ENCODE measurements around the gene SLC9A7.

The SLC9A7 gene

DNA sequence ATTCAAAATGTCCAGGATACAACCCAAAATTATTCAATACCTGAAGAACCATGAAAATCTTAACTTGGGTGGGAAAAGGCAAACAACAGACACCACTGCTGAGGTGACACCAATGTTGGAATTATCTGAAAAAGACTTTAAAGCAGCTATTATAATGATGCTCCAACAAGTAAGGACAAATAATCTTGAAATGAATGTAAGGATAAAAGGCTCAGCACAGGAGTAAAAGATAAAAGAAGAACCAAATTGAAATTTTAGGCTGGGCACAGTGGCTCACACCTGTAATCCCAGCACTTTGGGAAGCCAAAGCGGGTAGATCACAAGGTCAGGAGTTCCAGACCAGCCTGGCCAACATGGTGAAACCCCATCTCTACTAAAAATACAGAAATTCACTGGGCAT is 4.0 kb upstream of the SLC9A7 start:
- H3K27me3 ChIP-seq (ENCODE audit: insufficient read depth, low read depth) = no peaks in the 10 kb centered on the region
- H3K4me2 ChIP-seq = no peak overlapping the region
- H3K36me3 ChIP-seq (ENCODE audit: insufficient read depth) = no peaks in the 10 kb centered on the region
- H2AFZ ChIP-seq (ENCODE audit: low read depth) = no peak overlapping the region
- no peak overlapping the region for H3K27ac ChIP-seq
- no peak overlapping the region for H3K9ac ChIP-seq
- TF ChIP-seq, protein P1, sequence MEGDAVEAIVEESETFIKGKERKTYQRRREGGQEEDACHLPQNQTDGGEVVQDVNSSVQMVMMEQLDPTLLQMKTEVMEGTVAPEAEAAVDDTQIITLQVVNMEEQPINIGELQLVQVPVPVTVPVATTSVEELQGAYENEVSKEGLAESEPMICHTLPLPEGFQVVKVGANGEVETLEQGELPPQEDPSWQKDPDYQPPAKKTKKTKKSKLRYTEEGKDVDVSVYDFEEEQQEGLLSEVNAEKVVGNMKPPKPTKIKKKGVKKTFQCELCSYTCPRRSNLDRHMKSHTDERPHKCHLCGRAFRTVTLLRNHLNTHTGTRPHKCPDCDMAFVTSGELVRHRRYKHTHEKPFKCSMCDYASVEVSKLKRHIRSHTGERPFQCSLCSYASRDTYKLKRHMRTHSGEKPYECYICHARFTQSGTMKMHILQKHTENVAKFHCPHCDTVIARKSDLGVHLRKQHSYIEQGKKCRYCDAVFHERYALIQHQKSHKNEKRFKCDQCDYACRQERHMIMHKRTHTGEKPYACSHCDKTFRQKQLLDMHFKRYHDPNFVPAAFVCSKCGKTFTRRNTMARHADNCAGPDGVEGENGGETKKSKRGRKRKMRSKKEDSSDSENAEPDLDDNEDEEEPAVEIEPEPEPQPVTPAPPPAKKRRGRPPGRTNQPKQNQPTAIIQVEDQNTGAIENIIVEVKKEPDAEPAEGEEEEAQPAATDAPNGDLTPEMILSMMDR (conservative IDR thresholded peaks at IDR 0.05; ENCODE audit: low read depth, low read length) = no peak
- peaks cover 7% of the 10 kb centered on the region for H3K4me1 ChIP-seq (ENCODE audit: low read depth, poor library complexity, severe bottlenecking)
- no peaks in the 10 kb centered on the region for H3K79me2 ChIP-seq (ENCODE audit: insufficient read depth, low read depth)
- H3K4me3 ChIP-seq (IDR thresholded peaks at IDR 0.05; ENCODE audit: insufficient read depth, low read depth, low read length) = no peak overlapping the region
- no peaks in the 10 kb centered on the region for H4K20me1 ChIP-seq (ENCODE audit: insufficient read depth)

DNA sequence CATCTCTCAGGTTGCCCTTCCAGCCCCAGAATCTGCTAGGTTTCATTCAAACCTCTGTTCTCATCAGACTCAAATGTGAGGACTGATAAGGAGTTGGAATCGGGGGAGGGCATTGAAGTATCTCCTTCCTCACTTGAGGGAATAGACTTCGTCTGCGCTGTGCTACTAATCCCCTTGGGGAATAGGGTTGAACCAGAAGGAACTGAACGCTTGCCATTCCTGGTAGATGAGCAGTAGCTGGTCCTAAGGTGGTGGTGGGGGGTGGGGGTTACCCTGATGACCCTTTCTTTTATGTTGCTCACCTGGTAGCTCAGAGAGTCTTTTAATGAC is 692 bp upstream of the SLC9A7 start:
- peak overlapping the region; percentile 54 for H3K4me2 ChIP-seq
- no peaks in the 10 kb centered on the region for H3K79me2 ChIP-seq (ENCODE audit: insufficient read depth, low read depth)
- no peaks in the 10 kb centered on the region for H3K36me3 ChIP-seq (ENCODE audit: insufficient read depth)
- TF ChIP-seq, protein P1 (conservative IDR thresholded peaks at IDR 0.05; ENCODE audit: low read depth, low read length) = 0 out of 2 replicates have a peak, but pooled peaks have one; percentile 26
- no peak overlapping the region for H3K4me3 ChIP-seq (IDR thresholded peaks at IDR 0.05; ENCODE audit: insufficient read depth, low read depth, low read length)
- no peak overlapping the region for H3K27ac ChIP-seq
- H3K27me3 ChIP-seq (ENCODE audit: insufficient read depth, low read depth) = no peaks in the 10 kb centered on the region
- H3K4me1 ChIP-seq (ENCODE audit: low read depth, poor library complexity, severe bottlenecking) = peaks cover 7% of the 10 kb centered on the region
- peak overlapping the region; percentile 39; the same call in 1 of the 2 replicates for H3K9ac ChIP-seq
- peak overlapping the region; percentile 83 for H2AFZ ChIP-seq (ENCODE audit: low read depth)
- no peaks in the 10 kb centered on the region for H4K20me1 ChIP-seq (ENCODE audit: insufficient read depth)

DNA sequence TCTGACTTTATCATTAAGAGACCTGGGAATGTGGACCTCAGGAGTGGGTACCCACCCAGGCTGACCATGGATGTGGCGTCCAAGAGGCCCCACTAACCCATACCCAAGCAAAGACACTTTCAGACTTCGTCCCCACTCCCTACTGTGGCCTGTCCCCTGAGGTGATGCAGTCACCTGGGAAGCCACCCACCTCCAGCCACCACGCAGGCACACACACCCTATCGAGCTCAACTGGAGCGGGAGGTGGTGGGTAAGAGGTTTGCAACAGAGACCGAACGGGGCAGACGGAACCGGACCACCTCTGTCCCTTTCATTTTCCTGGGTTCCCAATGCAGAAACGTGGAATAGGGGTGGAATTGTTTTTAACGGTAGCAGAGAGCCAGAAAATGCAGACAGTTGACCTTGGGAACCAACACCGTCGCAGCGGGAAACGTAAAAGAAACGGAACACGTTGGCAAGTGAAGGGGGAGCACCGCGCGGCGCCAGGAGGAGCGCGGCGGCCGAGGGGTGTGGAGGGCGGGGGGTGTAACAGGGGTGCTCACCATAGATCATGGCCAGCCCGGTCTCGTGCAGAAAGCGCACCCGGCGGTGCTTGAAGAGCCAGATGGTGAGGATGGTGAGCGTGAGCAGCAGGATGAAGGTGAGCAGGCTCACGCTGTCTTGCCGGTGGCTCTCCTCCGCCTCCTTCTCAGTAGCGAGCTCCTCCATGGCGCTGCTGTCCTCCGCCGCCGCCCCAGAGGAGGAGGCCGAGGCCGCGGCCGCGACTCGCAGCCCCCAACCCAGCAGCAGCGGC is 559 bp downstream of the SLC9A7 start:
- H2AFZ ChIP-seq (ENCODE audit: low read depth) = peak overlapping the region; percentile 83
- no peaks in the 10 kb centered on the region for H3K36me3 ChIP-seq (ENCODE audit: insufficient read depth)
- peak overlapping the region; percentile 18; the same call in 1 of the 2 replicates for H3K9ac ChIP-seq
- H3K4me2 ChIP-seq = peak overlapping the region; percentile 45
- H3K4me3 ChIP-seq (IDR thresholded peaks at IDR 0.05; ENCODE audit: insufficient read depth, low read depth, low read length) = no peak overlapping the region
- peaks cover 7% of the 10 kb centered on the region for H3K4me1 ChIP-seq (ENCODE audit: low read depth, poor library complexity, severe bottlenecking)
- H3K27me3 ChIP-seq (ENCODE audit: insufficient read depth, low read depth) = no peaks in the 10 kb centered on the region
- H3K27ac ChIP-seq = no peak overlapping the region
- no peaks in the 10 kb centered on the region for H4K20me1 ChIP-seq (ENCODE audit: insufficient read depth)
- H3K79me2 ChIP-seq (ENCODE audit: insufficient read depth, low read depth) = no peaks in the 10 kb centered on the region
- TF ChIP-seq, protein P1 (conservative IDR thresholded peaks at IDR 0.05; ENCODE audit: low read depth, low read length) = no peak

DNA sequence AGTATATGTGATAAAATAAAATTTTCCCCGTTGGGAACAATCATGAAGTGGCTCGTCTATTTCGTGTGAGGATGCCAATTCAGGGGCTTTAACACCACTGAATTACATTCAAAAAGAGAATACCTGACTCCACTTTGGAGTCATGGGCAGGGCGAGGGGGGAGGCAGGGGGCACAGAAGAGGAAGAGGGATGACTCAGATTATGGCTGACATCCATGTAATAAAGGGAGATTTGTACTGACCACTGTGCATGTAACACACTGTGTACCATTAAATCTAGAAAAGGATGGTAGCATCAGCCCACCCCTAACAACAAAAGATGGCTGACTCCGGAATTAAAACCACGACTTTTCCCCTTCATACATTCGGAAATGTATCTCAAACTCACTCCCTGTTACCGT is 1.3 kb downstream of the SLC9A7 start:
- Histone ChIP-seq H3K27ac (no peak overlapping the region), H4K20me1 (ENCODE audit: insufficient read depth) (no peaks in the 10 kb centered on the region), H3K36me3 (ENCODE audit: insufficient read depth) (no peaks in the 10 kb centered on the region), H3K4me3 (IDR thresholded peaks at IDR 0.05; ENCODE audit: insufficient read depth, low read depth, low read length) (no peak overlapping the region), H3K4me2 (no peak overlapping the region), H3K27me3 (ENCODE audit: insufficient read depth, low read depth) (no peaks in the 10 kb centered on the region), H3K4me1 (ENCODE audit: low read depth, poor library complexity, severe bottlenecking) (peaks cover 7% of the 10 kb centered on the region), H3K9ac (no peak overlapping the region), H2AFZ (ENCODE audit: low read depth) (no peak overlapping the region), H3K79me2 (ENCODE audit: insufficient read depth, low read depth) (no peaks in the 10 kb centered on the region)
- TF ChIP-seq, protein P1 (conservative IDR thresholded peaks at IDR 0.05; ENCODE audit: low read depth, low read length) = no peak

Measured in KMS-11 (cell line).